T-helper 17 cell (primary cell): ENCODE results near the gene SLC46A3. TPM values are rescaled to one million over a fixed set of nuclear protein-coding genes. Genes with fewer than 3 reads are reported as not detected.
"Not testable (repeated sequence)": the region's sequence is repeated elsewhere in the genome, so short reads cannot be mapped to it uniquely, and the experiment has no call there.

Source experiments
- ATAC-seq: fragments of 150-1000 bp; cut with Tn5 transposase; 2 replicates; pipeline ENCODE4 v1.10.0; 2021; ENCODE audit warnings: mild to moderate bottlenecking, moderate library complexity
- DNase-seq, 3 donors: peaks; one replicate each; pipeline versions ENCODE4 v3.0.0 to v3.0.0-alpha.2; 2020 to 2021
- H3K9me3 ChIP-seq: one replicate; pipeline ENCODE4 v1.7.0; 2013; ENCODE audit warnings: low read length, mild to moderate bottlenecking; ENCODE audit not compliant: control insufficient read depth, poor library complexity, severe bottlenecking
- H3K27ac Mint-ChIP-seq: one replicate; pipeline ENCODE4 v1.8.0; 2022; ENCODE audit warnings: mild to moderate bottlenecking, moderate library complexity, mixed read lengths
- H3K27me3 Mint-ChIP-seq: one replicate; pipeline ENCODE4 v1.8.0; 2022; ENCODE audit warnings: mixed read lengths
- H3K36me3 Mint-ChIP-seq: one replicate; pipeline ENCODE4 v1.8.0; 2022; ENCODE audit warnings: low read depth, mixed read lengths
- H3K4me1 Mint-ChIP-seq: one replicate; pipeline ENCODE4 v1.8.0; 2022; ENCODE audit warnings: mild to moderate bottlenecking, mixed read lengths
- H3K4me3 Mint-ChIP-seq: one replicate; pipeline ENCODE4 v1.8.0; 2022; ENCODE audit warnings: mild to moderate bottlenecking, moderate library complexity, mixed read lengths
- total RNA-seq, 4 donors: library from RNA in 2 of 4; stranded (reverse) in 2 of 4; gene quantifications; one replicate each; pipeline ENCODE4 v1.2.3 and lab custom pipeline; 2022 to 2026

The SLC46A3 gene
- total RNA-seq, 2 donors from 2014 or later = 10.8 to 11.7 TPM

DNA sequence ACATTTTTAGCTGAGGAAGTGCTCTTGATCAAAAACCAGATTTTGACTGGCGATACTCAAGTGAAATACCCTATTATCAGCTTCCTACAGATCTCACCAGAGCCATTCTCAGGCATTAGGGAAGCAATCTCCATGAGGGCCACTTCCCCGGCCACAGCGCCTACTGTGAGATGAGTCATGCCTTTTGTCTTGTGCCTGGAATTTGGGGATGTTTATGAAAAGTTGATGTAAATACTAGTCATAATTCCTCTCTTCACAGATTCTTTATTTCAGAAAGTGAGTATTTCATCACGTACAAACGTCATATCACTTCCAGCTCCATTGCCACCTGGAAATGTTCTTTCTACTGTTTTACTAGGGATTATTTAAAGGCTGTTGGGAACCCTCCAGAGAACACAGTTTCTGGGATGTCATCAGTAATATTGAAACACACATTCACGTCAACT, 25.3 kb upstream of the SLC46A3 start:
- H3K27ac Mint-ChIP-seq = no peak overlapping the region
- ATAC-seq = no peak
- H3K4me1 Mint-ChIP-seq = peaks cover 9% of the 10 kb centered on the region
- DNase-seq = no peak
- H3K36me3 Mint-ChIP-seq = no peaks in the 10 kb centered on the region
- H3K27me3 Mint-ChIP-seq = peaks cover 13% of the 10 kb centered on the region
- no peak overlapping the region for H3K4me3 Mint-ChIP-seq
- H3K9me3 ChIP-seq = no peaks in the 10 kb centered on the region

GRCh38 chr13:28743499-28744083, 24.8 kb upstream of the SLC46A3 start:
- DNase-seq (no peak), ATAC-seq (no peak)
- Mint-ChIP-seq H3K4me3 (no peak overlapping the region), H3K4me1 (peaks cover 9% of the 10 kb centered on the region), H3K27me3 (peaks cover 13% of the 10 kb centered on the region), H3K36me3 (no peaks in the 10 kb centered on the region), H3K27ac (no peak overlapping the region)
- H3K9me3 ChIP-seq = no peaks in the 10 kb centered on the region

- DNase-seq (no peak), ATAC-seq (no peak)
- Mint-ChIP-seq H3K4me3 (no peak overlapping the region), H3K27me3 (peaks cover 13% of the 10 kb centered on the region), H3K4me1 (peaks cover 9% of the 10 kb centered on the region), H3K36me3 (no peaks in the 10 kb centered on the region), H3K27ac (no peak overlapping the region)
- no peaks in the 10 kb centered on the region for H3K9me3 ChIP-seq
These were observed 24.2 kb upstream of the SLC46A3 start for GRCh38 chr13:28743020-28743419.

- not testable (repeated sequence) for ATAC-seq, H3K27ac Mint-ChIP-seq
- H3K27me3 Mint-ChIP-seq = peaks cover 13% of the 10 kb centered on the region
These were observed 23.7 kb upstream of the SLC46A3 start for GRCh38 chr13:28742445-28742844.

GRCh38 chr13:28741084-28741491, 22.3 kb upstream of the SLC46A3 start:
- Mint-ChIP-seq H3K27ac (no peak overlapping the region), H3K4me3 (no peak overlapping the region)

More at GRCh38 chr13:28742445-28742844, 23.7 kb upstream of the SLC46A3 start:
- H3K9me3 ChIP-seq, DNase-seq, H3K4me3 Mint-ChIP-seq, H3K36me3 Mint-ChIP-seq, H3K4me1 Mint-ChIP-seq: not testable (repeated sequence)

GRCh38 chr13:28739376-28739775, 20.6 kb upstream of the SLC46A3 start:
- no peak overlapping the region for H3K27ac Mint-ChIP-seq
- H3K27me3 Mint-ChIP-seq = peaks cover 1% of the 10 kb centered on the region
- no peaks in the 10 kb centered on the region for H3K9me3 ChIP-seq
- H3K36me3 Mint-ChIP-seq = no peaks in the 10 kb centered on the region
- no peak overlapping the region for H3K4me3 Mint-ChIP-seq
- H3K4me1 Mint-ChIP-seq = peaks cover 8% of the 10 kb centered on the region
- DNase-seq (no peak), ATAC-seq (no peak)

More at GRCh38 chr13:28741084-28741491, 22.3 kb upstream of the SLC46A3 start:
- no peaks in the 10 kb centered on the region for H3K9me3 ChIP-seq
- peaks cover 9% of the 10 kb centered on the region for H3K4me1 Mint-ChIP-seq
- ATAC-seq (no peak), DNase-seq (no peak)
- H3K27me3 Mint-ChIP-seq = peaks cover 13% of the 10 kb centered on the region
- no peaks in the 10 kb centered on the region for H3K36me3 Mint-ChIP-seq

DNA sequence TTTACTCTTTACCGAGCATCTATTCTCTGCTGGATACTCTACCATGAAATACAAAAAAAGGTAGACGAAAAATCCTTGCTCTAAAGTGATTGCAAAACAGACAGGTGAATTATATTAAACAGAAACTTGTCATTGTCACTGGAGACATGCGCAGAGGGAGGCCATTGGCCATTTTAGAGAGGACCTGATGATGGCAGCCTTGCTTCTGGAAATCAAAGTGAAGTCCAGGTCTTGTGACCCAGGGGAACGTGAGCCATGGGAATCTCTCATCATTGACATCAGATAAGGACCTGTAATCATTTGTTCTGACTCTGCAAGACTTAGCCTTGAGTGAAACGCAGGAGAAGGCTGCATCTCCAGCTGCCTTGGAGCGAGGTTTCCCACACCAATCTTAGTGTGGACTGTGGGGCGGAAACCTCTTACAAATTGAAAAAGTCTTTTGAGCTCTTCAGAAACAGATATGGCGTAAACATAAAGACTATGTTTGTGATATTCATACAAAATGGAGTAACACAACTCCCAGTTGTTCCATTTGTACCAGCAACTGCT, 16.8 kb upstream of the SLC46A3 start:
- Mint-ChIP-seq H3K36me3 (no peaks in the 10 kb centered on the region), H3K4me3 (no peak overlapping the region), H3K4me1 (peaks cover 2% of the 10 kb centered on the region), H3K27ac (no peak overlapping the region), H3K27me3 (peaks cover 13% of the 10 kb centered on the region)
- ATAC-seq (no peak), DNase-seq (no peak)
- H3K9me3 ChIP-seq = no peaks in the 10 kb centered on the region

GRCh38 chr13:28734906-28735305, 16.1 kb upstream of the SLC46A3 start:
- Mint-ChIP-seq H3K36me3 (no peaks in the 10 kb centered on the region), H3K4me1 (peaks cover 2% of the 10 kb centered on the region), H3K27me3 (peaks cover 15% of the 10 kb centered on the region), H3K4me3 (no peak overlapping the region), H3K27ac (no peak overlapping the region)
- DNase-seq (no peak), ATAC-seq (no peak)
- H3K9me3 ChIP-seq = no peaks in the 10 kb centered on the region

GRCh38 chr13:28730762-28731161, 12.0 kb upstream of the SLC46A3 start:
- peaks cover 5% of the 10 kb centered on the region for H3K36me3 Mint-ChIP-seq
- no peaks in the 10 kb centered on the region for H3K9me3 ChIP-seq
- no peak overlapping the region for H3K4me3 Mint-ChIP-seq
- H3K4me1 Mint-ChIP-seq = no peaks in the 10 kb centered on the region
- no peak overlapping the region for H3K27ac Mint-ChIP-seq
- H3K27me3 Mint-ChIP-seq = peaks cover 32% of the 10 kb centered on the region
- DNase-seq (no peak), ATAC-seq (no peak)

DNA sequence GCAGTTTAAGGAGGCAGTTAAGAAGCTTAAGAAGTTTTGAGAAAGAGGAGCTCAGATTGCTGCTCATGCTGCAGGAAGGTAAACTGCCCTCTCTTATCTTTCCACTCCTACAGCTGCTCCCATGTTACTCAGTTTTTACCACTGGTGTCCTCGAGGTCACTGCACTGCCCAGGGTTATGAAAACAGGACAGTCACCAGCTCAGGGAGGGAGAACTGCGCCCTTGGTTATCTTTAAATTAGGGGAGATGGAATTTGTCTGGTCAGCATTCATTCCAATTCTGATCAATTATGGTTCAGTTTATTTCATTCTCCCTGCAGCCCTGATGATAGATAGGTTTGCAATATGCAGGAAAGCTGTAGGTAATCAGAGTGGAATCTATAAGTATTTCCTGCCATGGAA, 10.8 kb upstream of the SLC46A3 start:
- DNase-seq (no peak), ATAC-seq (no peak)
- Mint-ChIP-seq H3K4me1 (no peaks in the 10 kb centered on the region), H3K36me3 (peaks cover 5% of the 10 kb centered on the region), H3K27me3 (peaks cover 44% of the 10 kb centered on the region), H3K4me3 (no peak overlapping the region), H3K27ac (no peak overlapping the region)
- H3K9me3 ChIP-seq = no peaks in the 10 kb centered on the region

GRCh38 chr13:28728642-28729041, 9.9 kb upstream of the SLC46A3 start:
- Mint-ChIP-seq H3K36me3 (peaks cover 7% of the 10 kb centered on the region), H3K27me3 (peaks cover 53% of the 10 kb centered on the region), H3K4me3 (no peak overlapping the region), H3K27ac (no peak overlapping the region), H3K4me1 (no peaks in the 10 kb centered on the region)
- no peaks in the 10 kb centered on the region for H3K9me3 ChIP-seq
- DNase-seq = no peak
- ATAC-seq = no peak

DNA sequence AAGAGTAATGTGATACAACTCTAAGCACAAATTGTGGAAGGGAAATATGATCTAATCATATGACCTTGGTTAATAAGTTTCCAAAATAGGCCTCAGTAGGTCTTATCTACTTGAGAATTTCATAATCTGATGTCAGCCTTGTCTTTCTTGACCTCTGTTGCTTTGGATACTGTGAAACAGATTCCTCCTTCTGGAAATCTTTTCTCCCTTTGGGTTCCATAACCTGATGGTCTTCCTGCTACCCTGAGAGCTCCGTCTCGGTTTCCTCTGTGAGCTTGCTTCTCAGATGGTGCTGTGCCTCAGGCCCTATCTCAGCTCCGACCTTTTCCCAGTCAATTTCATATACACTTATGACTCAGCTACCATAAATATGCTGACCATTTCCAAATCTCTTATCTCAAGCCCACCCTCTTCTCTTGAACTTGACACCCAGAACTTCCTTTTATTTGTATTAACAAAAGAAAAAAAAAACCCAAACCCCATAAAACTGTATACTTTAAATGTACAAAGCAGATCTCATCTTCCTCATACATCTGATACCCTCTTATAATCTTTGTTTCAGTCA, 6.4 kb upstream of the SLC46A3 start:
- no peak overlapping the region for H3K27ac Mint-ChIP-seq
- no peak for ATAC-seq
- peaks cover 7% of the 10 kb centered on the region for H3K36me3 Mint-ChIP-seq
- H3K4me1 Mint-ChIP-seq = no peaks in the 10 kb centered on the region
- H3K4me3 Mint-ChIP-seq = no peak overlapping the region
- H3K9me3 ChIP-seq = no peaks in the 10 kb centered on the region
- DNase-seq = no peak
- peaks cover 38% of the 10 kb centered on the region for H3K27me3 Mint-ChIP-seq

DNA sequence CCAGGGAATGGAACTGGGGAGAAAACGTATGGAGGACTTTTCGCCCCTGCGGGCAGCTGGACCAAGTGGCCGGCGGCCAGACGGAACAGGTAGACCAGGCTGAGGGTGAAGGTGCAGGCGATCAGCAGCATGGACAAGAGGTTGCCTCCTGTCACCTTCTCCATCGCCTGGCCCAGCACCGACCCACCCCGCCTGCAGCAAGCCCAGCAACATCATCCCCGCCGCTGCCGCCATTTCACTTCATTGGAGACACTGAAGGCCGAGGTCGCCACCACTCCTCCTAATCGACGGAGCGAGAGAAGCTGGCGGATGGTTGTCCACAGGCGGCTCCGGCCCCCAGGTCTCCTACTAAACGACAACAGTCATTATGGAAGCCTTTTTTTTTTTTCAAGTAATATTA, 5.0 kb upstream of the SLC46A3 start:
- Mint-ChIP-seq H3K4me3 (no peak overlapping the region), H3K36me3 (peaks cover 7% of the 10 kb centered on the region), H3K4me1 (peaks cover 6% of the 10 kb centered on the region), H3K27me3 (peaks cover 38% of the 10 kb centered on the region), H3K27ac (no peak overlapping the region)
- DNase-seq (no peak), ATAC-seq (no peak)
- H3K9me3 ChIP-seq = no peaks in the 10 kb centered on the region
